Mesendoderm (in vitro differentiated cells): ENCODE results near the gene TET1.
A peak's percentile ranks its signal among the peaks of the same experiment; 100 is the strongest.

ENCODE experiments used
- DNase-seq: peaks from one replicate; pipeline ENCODE4 v3.0.0; 2013
- H2AK5ac ChIP-seq: 2 replicates; pipeline ENCODE4 v1.6.1; 2013; ENCODE audit warnings: low read length, inconsistent platforms
- H2BK120ac ChIP-seq: 2 replicates; pipeline ENCODE4 v1.6.1; 2013; ENCODE audit warnings: low read depth, mild to moderate bottlenecking, low read length, moderate library complexity, mixed read lengths
- H2BK15ac ChIP-seq: replicated peaks from 2 replicates; pipeline ENCODE4 v1.6.1; 2013; ENCODE audit warnings: low read depth, mild to moderate bottlenecking, moderate library complexity
- H2BK5ac ChIP-seq: 2 replicates; pipeline ENCODE4 v1.6.1; 2013; ENCODE audit warnings: low read length, inconsistent platforms
- H3K18ac ChIP-seq: 2 replicates; pipeline ENCODE4 v1.6.1; 2013; ENCODE audit warnings: mild to moderate bottlenecking, low read length, mixed read lengths
- H3K23ac ChIP-seq: one replicate; pipeline ENCODE4 v1.6.1; 2013; ENCODE audit warnings: low read length
- H3K27ac ChIP-seq: 2 replicates; pipeline ENCODE4 v1.5.1; 2013; ENCODE audit warnings: low read depth, mild to moderate bottlenecking, inconsistent platforms, low read length, moderate library complexity
- H3K27me3 ChIP-seq: 2 replicates; pipeline ENCODE4 v1.6.1; 2013; ENCODE audit warnings: low read length, control low read depth, mild to moderate bottlenecking, inconsistent platforms; ENCODE audit not compliant: insufficient read depth, poor library complexity
- H3K36me3 ChIP-seq: 2 replicates; pipeline ENCODE4 v1.6.1; 2013; ENCODE audit warnings: low read length, inconsistent platforms; ENCODE audit not compliant: control insufficient read depth, insufficient read depth
- H3K4ac ChIP-seq: one replicate; pipeline ENCODE4 v1.6.1; 2013; ENCODE audit warnings: low read depth, mild to moderate bottlenecking, low read length, moderate library complexity
- H3K4me1 ChIP-seq: 2 replicates; pipeline ENCODE4 v1.6.1; 2013; ENCODE audit warnings: low read depth, low read length, inconsistent platforms; ENCODE audit not compliant: control insufficient read depth
- H3K4me2 ChIP-seq: 2 replicates; pipeline ENCODE4 v1.6.1; 2013; ENCODE audit warnings: low read length
- H3K4me3 ChIP-seq: 2 replicates; pipeline ENCODE4 v1.5.1; 2013; ENCODE audit warnings: mild to moderate bottlenecking, low read length
- H3K56ac ChIP-seq: one replicate; pipeline ENCODE4 v1.6.1; 2013; ENCODE audit warnings: low read length
- H3K79me1 ChIP-seq: 2 replicates; pipeline ENCODE4 v1.6.1; 2013; ENCODE audit warnings: low read length, inconsistent platforms
- H3K79me2 ChIP-seq: 2 replicates; pipeline ENCODE4 v1.6.1; 2013; ENCODE audit warnings: mild to moderate bottlenecking, low read length; ENCODE audit not compliant: control insufficient read depth, insufficient read depth
- H3K9ac ChIP-seq: 2 replicates; pipeline ENCODE4 v1.6.1; 2013; ENCODE audit warnings: low read length, inconsistent platforms
- H4K5ac ChIP-seq: one replicate; pipeline ENCODE4 v1.6.1; 2013; ENCODE audit warnings: low read length
- H4K8ac ChIP-seq: one replicate; pipeline ENCODE4 v1.6.1; 2013; ENCODE audit warnings: low read depth, mild to moderate bottlenecking, control low read depth, low read length, moderate library complexity
- WGBS: extraction: QIAGEN DNeasy Blood & Tissue Kit; methylation state at CpG from one replicate; pipeline ENCODE4 v1.1.7; 2013; ENCODE audit warnings: low lambda C conversion rate, missing lambda C conversion rate; ENCODE audit not compliant: insufficient coverage; ENCODE audit errors: extremely low coverage; 5-methylcytosine and 5-hydroxymethylcytosine counted together

The TET1 gene

GRCh38 chr10:68550747-68551411, 9.3 kb upstream of the TET1 start:
- Histone ChIP-seq H3K36me3 (no peaks in the 10 kb centered on the region), H4K5ac (no peak overlapping the region), H3K79me2 (no peaks in the 10 kb centered on the region), H3K4ac (peak overlapping the region; percentile 73), H2AK5ac (no peak overlapping the region), H4K8ac (no peak overlapping the region), H2BK5ac (no peak overlapping the region), H3K9ac (no peak overlapping the region), H3K4me2 (no peak overlapping the region), H3K23ac (no peak overlapping the region), H3K27me3 (no peaks in the 10 kb centered on the region), H3K79me1 (no peaks in the 10 kb centered on the region), H3K18ac (no peak overlapping the region), H2BK120ac (no peak overlapping the region), H3K56ac (peak overlapping the region; percentile 67), H3K27ac (no peak overlapping the region), H3K4me1 (peaks cover 5% of the 10 kb centered on the region), H2BK15ac (no peak overlapping the region), H3K4me3 (no peak overlapping the region)
- DNase-seq: peak; percentile 96
- whole genome bisulfite sequencing: no CpG with 5 or more reads among the region's 5 CpGs

- no peak overlapping the region for H3K23ac ChIP-seq
- WGBS: no CpG with 5 or more reads among the region's 6 CpGs
- H2AK5ac ChIP-seq: no peak overlapping the region
- H3K79me2 ChIP-seq: no peaks in the 10 kb centered on the region
- H3K4ac ChIP-seq: no peak overlapping the region
- H4K5ac ChIP-seq: no peak overlapping the region
- no peak overlapping the region for H2BK5ac ChIP-seq
- no peak overlapping the region for H3K56ac ChIP-seq
- H3K4me1 ChIP-seq: peaks cover 5% of the 10 kb centered on the region
- H3K27me3 ChIP-seq: no peaks in the 10 kb centered on the region
- H2BK120ac ChIP-seq: no peak overlapping the region
- no peak overlapping the region for H3K18ac ChIP-seq
- H3K27ac ChIP-seq: no peak overlapping the region
- no peak overlapping the region for H2BK15ac ChIP-seq
- no peak overlapping the region for H3K4me2 ChIP-seq
- H3K79me1 ChIP-seq: no peaks in the 10 kb centered on the region
- H3K4me3 ChIP-seq: no peak overlapping the region
- H3K36me3 ChIP-seq: no peaks in the 10 kb centered on the region
- H4K8ac ChIP-seq: no peak overlapping the region
- peak; percentile 87 for DNase-seq
- H3K9ac ChIP-seq: no peak overlapping the region
These were observed 7.0 kb upstream of the TET1 start for GRCh38 chr10:68553138-68553537.

GRCh38 chr10:68553599-68553998, 6.5 kb upstream of the TET1 start:
- Histone ChIP-seq H4K8ac (no peak overlapping the region), H3K79me1 (no peaks in the 10 kb centered on the region), H3K56ac (no peak overlapping the region), H3K4me2 (no peak overlapping the region), H3K23ac (no peak overlapping the region), H2BK120ac (no peak overlapping the region), H3K36me3 (no peaks in the 10 kb centered on the region), H3K79me2 (no peaks in the 10 kb centered on the region), H2AK5ac (no peak overlapping the region), H3K27ac (no peak overlapping the region), H3K9ac (no peak overlapping the region), H3K4me1 (peaks cover 5% of the 10 kb centered on the region), H2BK15ac (no peak overlapping the region), H3K4me3 (no peak overlapping the region), H2BK5ac (no peak overlapping the region), H4K5ac (no peak overlapping the region), H3K27me3 (no peaks in the 10 kb centered on the region), H3K18ac (no peak overlapping the region), H3K4ac (no peak overlapping the region)
- DNase-seq: no peak
- no CpG with 5 or more reads among the region's 3 CpGs for WGBS

- H3K79me2 ChIP-seq: peaks cover 29% of the 10 kb centered on the region
- WGBS: no CpG with 5 or more reads among the region's 2 CpGs
- no peak overlapping the region for H3K4ac ChIP-seq
- no peak overlapping the region for H2AK5ac ChIP-seq
- H3K27ac ChIP-seq: no peak overlapping the region
- peaks cover 4% of the 10 kb centered on the region for H3K4me1 ChIP-seq
- no peak overlapping the region for H2BK120ac ChIP-seq
- DNase-seq: no peak
- no peak overlapping the region for H2BK5ac ChIP-seq
- H3K4me3 ChIP-seq: no peak overlapping the region
- no peak overlapping the region for H3K18ac ChIP-seq
- H3K56ac ChIP-seq: no peak overlapping the region
- no peak overlapping the region for H2BK15ac ChIP-seq
- H3K27me3 ChIP-seq: no peaks in the 10 kb centered on the region
- H4K8ac ChIP-seq: no peak overlapping the region
- H3K9ac ChIP-seq: no peak overlapping the region
- H3K4me2 ChIP-seq: no peak overlapping the region
- H3K23ac ChIP-seq: no peak overlapping the region
- peaks cover 3% of the 10 kb centered on the region for H3K79me1 ChIP-seq
- no peaks in the 10 kb centered on the region for H3K36me3 ChIP-seq
- H4K5ac ChIP-seq: no peak overlapping the region
These were observed 1.7 kb upstream of the TET1 start for GRCh38 chr10:68558478-68558877.

- H3K27me3 ChIP-seq: no peaks in the 10 kb centered on the region
- H3K56ac ChIP-seq: no peak overlapping the region
- H3K18ac ChIP-seq: no peak overlapping the region
- WGBS: no CpG with 5 or more reads among the region's 4 CpGs
- H2AK5ac ChIP-seq: no peak overlapping the region
- peaks cover 3% of the 10 kb centered on the region for H3K79me1 ChIP-seq
- H2BK120ac ChIP-seq: no peak overlapping the region
- no peak overlapping the region for H3K4ac ChIP-seq
- H3K4me3 ChIP-seq: no peak overlapping the region
- H3K4me2 ChIP-seq: no peak overlapping the region
- H2BK15ac ChIP-seq: no peak overlapping the region
- no peak overlapping the region for H3K23ac ChIP-seq
- no peak overlapping the region for H2BK5ac ChIP-seq
- H3K36me3 ChIP-seq: no peaks in the 10 kb centered on the region
- H3K9ac ChIP-seq: no peak overlapping the region
- H3K79me2 ChIP-seq: peaks cover 36% of the 10 kb centered on the region
- no peak for DNase-seq
- H3K27ac ChIP-seq: no peak overlapping the region
- no peak overlapping the region for H4K8ac ChIP-seq
- peaks cover 2% of the 10 kb centered on the region for H3K4me1 ChIP-seq
- no peak overlapping the region for H4K5ac ChIP-seq
These were observed 886 bp upstream of the TET1 start for GRCh38 chr10:68559251-68559650.

GRCh38 chr10:68559841-68560185, 324 bp upstream of the TET1 start:
- Histone ChIP-seq H3K4me2 (peak overlapping the region; percentile 22), H3K27ac (no peak overlapping the region), H3K4me1 (peaks cover 2% of the 10 kb centered on the region), H2BK15ac (no peak overlapping the region), H2AK5ac (no peak overlapping the region), H3K56ac (peak overlapping the region; percentile 17), H3K4me3 (no peak overlapping the region), H3K79me2 (peaks cover 41% of the 10 kb centered on the region), H3K23ac (no peak overlapping the region), H3K18ac (no peak overlapping the region), H2BK120ac (no peak overlapping the region), H4K5ac (no peak overlapping the region), H3K4ac (no peak overlapping the region), H2BK5ac (no peak overlapping the region), H3K9ac (no peak overlapping the region), H3K79me1 (peaks cover 3% of the 10 kb centered on the region), H3K36me3 (no peaks in the 10 kb centered on the region), H4K8ac (no peak overlapping the region), H3K27me3 (no peaks in the 10 kb centered on the region)
- no CpG with 5 or more reads among the region's 6 CpGs for WGBS
- DNase-seq: no peak
